Measurements from ENCODE around the gene RSPO3.
A peak's percentile ranks its signal among the peaks of the same experiment; 100 is the strongest.
"Not testable (repeated sequence)": the region's sequence is repeated elsewhere in the genome, so short reads cannot be mapped to it uniquely, and the experiment has no call there.

The RSPO3 gene

GRCh38 chr6:127206531-127207095, 88.1 kb downstream of the RSPO3 start:
- peak; percentile 45 for DNase-seq

GRCh38 chr6:127207591-127208120, 89.2 kb downstream of the RSPO3 start:
- DNase-seq, result peak; percentile 63

GRCh38 chr6:127210725-127211124, 92.3 kb downstream of the RSPO3 start:
- DNase-seq, result no peak

GRCh38 chr6:127212376-127212775, 93.9 kb downstream of the RSPO3 start:
- DNase-seq, result no peak

- DNase-seq, result not testable (repeated sequence)
Observed at GRCh38 chr6:127214032-127214431, 95.6 kb downstream of the RSPO3 start.

GRCh38 chr6:127214531-127214930, 96.1 kb downstream of the RSPO3 start:
- DNase-seq, result not testable (repeated sequence)

GRCh38 chr6:127215931-127216330, 97.5 kb downstream of the RSPO3 start:
- no peak for DNase-seq

- no peak for DNase-seq
Observed at GRCh38 chr6:127216810-127217789, 98.6 kb downstream of the RSPO3 start.

- DNase-seq, result no peak
Observed at GRCh38 chr6:127219869-127220268, 101.4 kb downstream of the RSPO3 start.

GRCh38 chr6:127221201-127221600, 102.7 kb downstream of the RSPO3 start:
- DNase-seq, result no peak

GRCh38 chr6:127222418-127222817, 103.9 kb downstream of the RSPO3 start:
- DNase-seq, result no peak

GRCh38 chr6:127225497-127225896, 107.0 kb downstream of the RSPO3 start:
- DNase-seq, result no peak

GRCh38 chr6:127233819-127234218, 115.3 kb downstream of the RSPO3 start:
- not testable (repeated sequence) for DNase-seq

GRCh38 chr6:127243501-127243900, 125.0 kb downstream of the RSPO3 start:
- DNase-seq, result no peak
